Measurements from ENCODE around the gene TLX1. TPM values are rescaled to one million over a fixed set of nuclear protein-coding genes. Genes with fewer than 3 reads are reported as not detected.
"Not testable (repeated sequence)": the region's sequence is repeated elsewhere in the genome, so short reads cannot be mapped to it uniquely, and the experiment has no call there.

The TLX1 gene
- total and polyA plus RNA-seq, 4 donors: 0.13 TPM; not detected in 3

DNA sequence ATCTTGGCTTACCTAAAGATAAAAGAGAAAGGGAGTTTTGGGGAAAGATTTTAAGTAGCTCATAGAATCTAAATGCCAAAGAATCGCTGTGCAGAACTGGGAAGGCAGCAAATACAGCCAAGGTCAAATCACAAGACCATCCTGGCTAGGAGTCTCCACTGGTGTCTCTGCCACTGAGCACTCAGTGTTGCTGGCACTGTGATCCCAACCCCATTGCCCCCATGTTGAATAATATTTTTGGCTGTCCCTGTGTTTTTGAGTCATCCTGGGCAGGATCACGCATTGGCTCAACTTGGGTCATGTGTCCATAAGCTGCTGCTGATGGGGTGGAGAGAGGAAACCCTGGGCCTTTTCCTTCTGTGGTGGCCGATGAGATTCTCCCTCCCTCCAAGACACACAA lies 21.2 kb downstream of the TLX1 start:
- H3K27me3 ChIP-seq (ENCODE audit: control insufficient read depth in 1 of 2, insufficient read depth in 2 of 2, low read length in 1 of 2): no peaks in the 10 kb centered on the region
- no peak for ATAC-seq (ENCODE audit: low FRiP score)
- H3K9me3 ChIP-seq (ENCODE audit: control insufficient read depth, low read length): peaks cover 4% of the 10 kb centered on the region

DNA sequence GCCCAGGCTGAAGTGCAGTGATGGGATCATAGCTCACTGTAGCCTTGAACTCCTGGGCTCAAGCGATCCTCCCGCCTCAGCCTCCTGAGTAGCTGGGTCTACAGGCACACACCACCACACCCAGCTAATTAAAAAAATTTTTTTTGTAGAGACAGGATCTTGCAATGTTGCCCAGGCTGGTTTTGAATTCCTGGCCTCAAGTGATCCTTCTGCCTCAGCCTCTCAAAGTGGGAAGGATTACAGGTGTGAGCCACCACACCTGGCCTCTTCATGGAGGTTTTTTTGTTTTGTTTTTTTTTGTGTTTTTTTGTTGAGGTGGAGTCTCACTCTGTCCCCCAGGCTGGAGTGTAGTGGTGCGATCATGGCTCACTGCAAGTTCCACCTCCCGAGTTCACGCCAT lies 23.4 kb downstream of the TLX1 start:
- H3K27me3 ChIP-seq (ENCODE audit: control insufficient read depth in 1 of 2, insufficient read depth in 2 of 2, low read length in 1 of 2); ATAC-seq (ENCODE audit: low FRiP score); DNase-seq; H3K27ac ChIP-seq (ENCODE audit: low read depth in 1 of 2, low read length in 2 of 2); H3K4me1 ChIP-seq (ENCODE audit: control insufficient read depth in 1 of 2, insufficient read depth in 2 of 2, low read length in 2 of 2); intact Hi-C loops (cut with DNase I); H3K9me3 ChIP-seq (ENCODE audit: control insufficient read depth, low read length); H3K4me3 ChIP-seq (ENCODE audit: low read length in 2 of 2); H3K36me3 ChIP-seq (ENCODE audit: control insufficient read depth in 1 of 2, insufficient read depth in 2 of 2, low read length in 1 of 2): not testable (repeated sequence)
- WGBS, 2 donors: 92 to 98% methylated on average over 5 of the region's 5 CpGs

More for the DNA sequence above, 21.2 kb downstream of the TLX1 start:
- WGBS, 2 donors: 69 to 76% methylated on average over 3 of the region's 3 CpGs
- Histone ChIP-seq H3K36me3 (ENCODE audit: control insufficient read depth in 1 of 2, insufficient read depth in 2 of 2, low read length in 1 of 2) (no peaks in the 10 kb centered on the region), H3K4me3 (ENCODE audit: low read length in 2 of 2) (no peak overlapping the region), H3K4me1 (ENCODE audit: control insufficient read depth in 1 of 2, insufficient read depth in 2 of 2, low read length in 2 of 2) (no peaks in the 10 kb centered on the region), H3K27ac (ENCODE audit: low read depth in 1 of 2, low read length in 2 of 2) (no peak overlapping the region)
- intact Hi-C loops (cut with DNase I): no loop called here
- DNase-seq: no peak

DNA sequence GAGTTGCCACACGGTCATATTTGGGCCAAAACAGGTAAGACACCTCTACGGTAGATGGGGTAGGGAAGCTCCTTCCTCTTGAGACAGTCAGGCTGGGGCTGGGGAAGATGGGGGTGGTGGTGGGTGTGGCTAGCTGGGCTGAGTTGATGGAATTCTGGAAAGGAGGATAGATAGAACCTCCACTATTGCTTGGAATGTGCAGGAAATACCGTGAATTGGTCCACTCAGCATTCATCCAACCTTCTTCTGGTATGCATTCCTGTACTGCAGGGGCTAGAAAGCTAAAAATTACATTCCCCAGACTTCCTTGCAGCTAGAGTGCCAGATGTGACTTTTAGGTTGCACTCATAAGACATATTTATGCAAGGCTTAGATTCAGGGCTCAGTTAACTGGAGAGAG lies 24.8 kb downstream of the TLX1 start:
- H3K4me3 ChIP-seq (ENCODE audit: low read length in 2 of 2): no peak overlapping the region
- ATAC-seq (ENCODE audit: low FRiP score): no peak
- H3K36me3 ChIP-seq (ENCODE audit: control insufficient read depth in 1 of 2, insufficient read depth in 2 of 2, low read length in 1 of 2): no peaks in the 10 kb centered on the region
- no peak for DNase-seq
- no peak overlapping the region for H3K27ac ChIP-seq (ENCODE audit: low read depth in 1 of 2, low read length in 2 of 2)
- WGBS, 2 donors: 18 to 24% methylated on average over 3 of the region's 3 CpGs
- no peaks in the 10 kb centered on the region for H3K4me1 ChIP-seq (ENCODE audit: control insufficient read depth in 1 of 2, insufficient read depth in 2 of 2, low read length in 2 of 2)
- H3K27me3 ChIP-seq (ENCODE audit: control insufficient read depth in 1 of 2, insufficient read depth in 2 of 2, low read length in 1 of 2): no peaks in the 10 kb centered on the region
- H3K9me3 ChIP-seq (ENCODE audit: control insufficient read depth, low read length): no peaks in the 10 kb centered on the region
- intact Hi-C loops (cut with DNase I): no loop called here

DNA sequence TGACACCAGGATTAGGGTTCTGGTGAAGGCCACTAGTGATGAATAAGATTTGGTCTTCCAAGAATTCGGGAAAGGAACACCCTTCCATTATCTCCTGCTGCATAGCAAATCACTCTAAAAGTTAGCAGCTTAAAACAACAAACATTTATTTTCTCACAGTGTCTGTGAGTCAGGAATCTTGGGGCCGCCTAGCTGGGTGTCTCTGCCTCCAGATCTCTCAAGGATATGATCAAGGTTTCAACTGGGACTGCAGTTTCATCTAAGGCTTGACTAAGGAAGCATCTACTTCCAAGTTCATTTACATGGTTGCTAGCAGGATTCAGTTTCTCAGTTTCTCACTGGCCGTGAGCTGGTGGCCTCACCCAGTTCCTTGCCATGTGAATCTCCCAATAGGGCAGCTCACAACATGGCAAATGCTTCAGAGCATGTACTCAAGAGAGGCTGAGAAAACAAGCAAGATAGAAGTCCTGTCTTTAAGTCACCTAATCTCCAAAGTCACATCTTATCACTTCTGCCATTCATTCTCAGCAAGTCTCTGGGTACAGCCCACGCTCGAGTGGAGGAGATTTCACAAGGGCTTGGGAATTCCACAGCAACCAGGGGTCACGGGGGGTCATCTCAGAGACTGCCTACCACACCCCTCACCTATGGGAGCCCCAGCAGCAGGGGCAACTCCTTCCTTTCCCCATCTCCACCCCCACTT lies 26.8 kb downstream of the TLX1 start:
- DNase-seq (no peak), ATAC-seq (ENCODE audit: low FRiP score) (no peak)
- no peaks in the 10 kb centered on the region for H3K36me3 ChIP-seq (ENCODE audit: control insufficient read depth in 1 of 2, insufficient read depth in 2 of 2, low read length in 1 of 2)
- H3K27me3 ChIP-seq (ENCODE audit: control insufficient read depth in 1 of 2, insufficient read depth in 2 of 2, low read length in 1 of 2): no peaks in the 10 kb centered on the region
- H3K27ac ChIP-seq (ENCODE audit: low read depth in 1 of 2, low read length in 2 of 2): no peak overlapping the region
- H3K4me3 ChIP-seq (ENCODE audit: low read length in 2 of 2): no peak overlapping the region
- no peaks in the 10 kb centered on the region for H3K4me1 ChIP-seq (ENCODE audit: control insufficient read depth in 1 of 2, insufficient read depth in 2 of 2, low read length in 2 of 2)
- intact Hi-C loops (cut with DNase I): no loop called here
- WGBS, 2 donors: 42 to 45% methylated on average over 6 of the region's 6 CpGs
- H3K9me3 ChIP-seq (ENCODE audit: control insufficient read depth, low read length): no peaks in the 10 kb centered on the region

DNA sequence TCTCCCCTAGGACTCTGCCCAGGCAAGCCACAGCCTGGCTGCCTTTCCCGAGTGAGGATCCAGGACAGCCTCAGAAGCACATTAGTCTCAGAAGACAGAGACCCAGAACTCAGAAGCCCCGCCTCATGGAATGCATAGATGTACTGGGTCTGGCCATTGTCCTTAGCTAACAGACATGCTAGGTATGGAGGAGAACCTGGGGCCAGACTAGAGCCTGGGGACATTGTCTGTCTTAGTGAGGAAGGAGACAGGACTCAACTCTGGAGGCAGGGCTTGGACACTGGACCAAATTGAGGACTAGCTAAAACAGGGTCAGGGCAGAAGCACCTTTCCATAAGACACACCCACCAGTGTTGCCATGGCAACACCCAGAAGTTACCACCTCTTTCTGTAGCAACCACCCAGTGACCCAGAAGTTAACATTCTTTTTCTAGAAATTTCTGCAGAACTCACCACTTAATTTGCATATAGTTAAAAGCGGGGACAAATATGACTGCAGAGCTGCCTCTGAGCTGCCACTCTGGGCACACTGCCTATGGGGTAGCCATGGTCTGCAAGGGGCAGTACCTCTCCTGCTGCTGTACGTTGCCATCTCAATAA lies 27.5 kb downstream of the TLX1 start:
- Histone ChIP-seq H3K4me1 (ENCODE audit: control insufficient read depth in 1 of 2, insufficient read depth in 2 of 2, low read length in 2 of 2) (no peaks in the 10 kb centered on the region), H3K27ac (ENCODE audit: low read depth in 1 of 2, low read length in 2 of 2) (no peak overlapping the region), H3K4me3 (ENCODE audit: low read length in 2 of 2) (no peak overlapping the region), H3K36me3 (ENCODE audit: control insufficient read depth in 1 of 2, insufficient read depth in 2 of 2, low read length in 1 of 2) (no peaks in the 10 kb centered on the region), H3K27me3 (ENCODE audit: control insufficient read depth in 1 of 2, insufficient read depth in 2 of 2, low read length in 1 of 2) (no peaks in the 10 kb centered on the region), H3K9me3 (ENCODE audit: control insufficient read depth, low read length) (no peaks in the 10 kb centered on the region)
- DNase-seq (no peak), ATAC-seq (ENCODE audit: low FRiP score) (no peak)
- 47 to 56% methylated on average over 4 of the region's 4 CpGs for WGBS, 2 donors
- intact Hi-C loops (cut with DNase I): no loop called here

DNA sequence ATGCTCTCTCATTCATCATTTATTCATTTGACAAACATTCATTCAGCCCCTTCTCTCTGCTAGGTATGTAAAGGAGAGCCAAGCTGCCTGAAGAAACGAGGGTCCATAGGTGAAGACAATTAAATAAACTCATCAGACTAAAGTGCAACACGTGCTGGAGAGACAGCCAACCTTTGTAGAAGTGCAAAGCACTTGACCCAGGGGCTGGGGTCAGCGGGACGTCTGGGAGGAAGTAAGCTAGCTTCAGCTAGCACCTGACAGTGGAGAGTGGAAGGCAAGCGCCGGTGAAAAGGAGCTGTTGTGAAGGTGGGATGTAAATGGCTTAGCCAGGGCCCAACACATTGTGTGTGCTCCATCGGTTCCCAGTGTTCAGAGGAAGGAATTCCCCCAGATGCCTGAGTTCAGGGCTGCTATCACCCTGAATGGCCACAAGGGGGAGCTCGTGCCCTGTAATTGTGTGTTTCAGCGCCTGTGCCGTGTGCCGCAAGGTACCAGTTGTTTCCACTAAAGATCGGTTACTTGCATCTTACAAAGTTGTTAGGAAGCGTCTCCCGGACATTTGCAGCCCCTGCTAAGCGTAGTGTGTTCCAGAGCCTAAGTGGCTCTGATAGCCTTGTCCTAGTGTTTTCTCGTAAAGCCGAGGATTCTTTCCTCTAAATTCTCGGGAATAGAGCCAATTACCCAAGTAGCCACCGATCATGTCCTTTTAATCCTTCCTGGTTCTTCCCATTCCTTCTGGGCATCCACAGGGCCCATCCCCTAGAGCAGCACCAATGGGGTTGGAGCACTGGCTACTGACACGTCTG lies 30.6 kb downstream of the TLX1 start:
- no peaks in the 10 kb centered on the region for H3K9me3 ChIP-seq (ENCODE audit: control insufficient read depth, low read length)
- ATAC-seq (ENCODE audit: low FRiP score) (peak; percentile 89), DNase-seq (peak; percentile 70 to 87)
- no peak overlapping the region for H3K27ac ChIP-seq (ENCODE audit: low read depth in 1 of 2, low read length in 2 of 2)
- H3K27me3 ChIP-seq (ENCODE audit: control insufficient read depth in 1 of 2, insufficient read depth in 2 of 2, low read length in 1 of 2): no peaks in the 10 kb centered on the region
- H3K4me1 ChIP-seq (ENCODE audit: control insufficient read depth in 1 of 2, insufficient read depth in 2 of 2, low read length in 2 of 2): no peaks in the 10 kb centered on the region
- H3K4me3 ChIP-seq (ENCODE audit: low read length in 2 of 2): no peak overlapping the region
- 2 to 4% methylated on average over 20 of the region's 20 CpGs for WGBS, 2 donors
- intact Hi-C loops (cut with DNase I): no loop called here
- no peaks in the 10 kb centered on the region for H3K36me3 ChIP-seq (ENCODE audit: control insufficient read depth in 1 of 2, insufficient read depth in 2 of 2, low read length in 1 of 2)

DNA sequence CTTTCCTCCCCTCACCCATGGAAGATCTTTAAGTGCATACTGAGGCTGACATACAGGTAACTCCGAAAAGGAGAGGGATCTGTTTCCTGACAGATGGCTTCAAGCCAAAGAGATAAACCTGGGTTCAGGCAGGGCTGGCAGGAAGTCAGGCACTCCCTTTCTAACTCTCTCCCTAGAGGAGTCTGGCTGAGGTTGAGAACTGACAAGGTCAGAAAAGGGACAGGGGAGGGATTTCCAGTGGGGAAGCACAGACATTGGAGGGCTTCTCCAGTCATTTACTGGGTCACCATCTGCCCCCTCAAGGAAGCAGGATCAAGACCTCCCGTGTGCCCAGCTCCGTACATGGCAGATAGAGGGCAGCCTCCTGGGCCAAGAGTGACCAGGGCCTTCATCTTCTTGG lies 31.6 kb downstream of the TLX1 start:
- no peaks in the 10 kb centered on the region for H3K4me1 ChIP-seq (ENCODE audit: control insufficient read depth in 1 of 2, insufficient read depth in 2 of 2, low read length in 2 of 2)
- WGBS, 2 donors: 43 to 45% methylated on average over 3 of the region's 3 CpGs
- no peak for DNase-seq
- intact Hi-C loops (cut with DNase I): no loop called here
- H3K4me3 ChIP-seq (ENCODE audit: low read length in 2 of 2): no peak overlapping the region
- ATAC-seq (ENCODE audit: low FRiP score): no peak
- H3K36me3 ChIP-seq (ENCODE audit: control insufficient read depth in 1 of 2, insufficient read depth in 2 of 2, low read length in 1 of 2): no peaks in the 10 kb centered on the region
- no peak overlapping the region for H3K27ac ChIP-seq (ENCODE audit: low read depth in 1 of 2, low read length in 2 of 2)
- H3K9me3 ChIP-seq (ENCODE audit: control insufficient read depth, low read length): peaks cover 3% of the 10 kb centered on the region
- no peaks in the 10 kb centered on the region for H3K27me3 ChIP-seq (ENCODE audit: control insufficient read depth in 1 of 2, insufficient read depth in 2 of 2, low read length in 1 of 2)

DNA sequence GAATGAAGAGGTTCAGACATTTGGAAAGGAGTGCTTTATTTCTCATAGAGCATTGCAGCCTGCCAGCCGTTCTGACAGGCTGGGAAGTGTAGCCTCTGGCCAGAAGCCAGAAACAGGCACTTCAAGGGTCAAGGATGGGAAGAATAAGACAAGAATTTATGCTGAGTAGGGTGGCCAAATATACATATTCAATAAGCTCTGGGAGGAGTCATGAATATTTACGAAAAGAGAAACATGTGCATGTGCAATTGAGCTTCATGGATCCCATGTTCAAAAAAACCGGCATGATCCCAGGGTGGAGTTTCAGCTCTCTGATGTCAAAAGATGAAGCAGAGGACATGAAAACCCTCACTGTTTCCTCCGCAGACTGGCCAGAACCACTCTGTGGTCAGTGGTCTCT lies 32.9 kb downstream of the TLX1 start:
- H3K36me3 ChIP-seq (ENCODE audit: control insufficient read depth in 1 of 2, insufficient read depth in 2 of 2, low read length in 1 of 2): no peaks in the 10 kb centered on the region
- H3K4me3 ChIP-seq (ENCODE audit: low read length in 2 of 2): no peak overlapping the region
- H3K27me3 ChIP-seq (ENCODE audit: control insufficient read depth in 1 of 2, insufficient read depth in 2 of 2, low read length in 1 of 2): no peaks in the 10 kb centered on the region
- no peaks in the 10 kb centered on the region for H3K4me1 ChIP-seq (ENCODE audit: control insufficient read depth in 1 of 2, insufficient read depth in 2 of 2, low read length in 2 of 2)
- ATAC-seq (ENCODE audit: low FRiP score) (no peak), DNase-seq (no peak)
- intact Hi-C loops (cut with DNase I): no loop called here
- WGBS, 2 donors: 47 to 48% methylated on average over 4 of the region's 4 CpGs
- no peak overlapping the region for H3K27ac ChIP-seq (ENCODE audit: low read depth in 1 of 2, low read length in 2 of 2)
- peaks cover 3% of the 10 kb centered on the region for H3K9me3 ChIP-seq (ENCODE audit: control insufficient read depth, low read length)
